Nephron progenitor cell (in vitro differentiated cells): ENCODE data around the gene CFHR1.
"Not testable (repeated sequence)": the region's sequence is repeated elsewhere in the genome, so short reads cannot be mapped to it uniquely, and the experiment has no call there.

ENCODE experiments used
- DNase-seq: peaks from one replicate; pipeline ENCODE4 v3.0.0; 2021
- H3K27ac Mint-ChIP-seq: 2 replicates; pipeline ENCODE4 v1.8.0; 2021; ENCODE audit warnings: mild to moderate bottlenecking, moderate library complexity, mixed read lengths
- H3K27me3 Mint-ChIP-seq: 2 replicates; pipeline ENCODE4 v1.8.0; 2021; ENCODE audit warnings: mild to moderate bottlenecking, low read depth, mixed read lengths; ENCODE audit not compliant: poor library complexity
- H3K36me3 Mint-ChIP-seq: 2 replicates; pipeline ENCODE4 v1.8.0; 2021; ENCODE audit warnings: low read depth, mixed read lengths
- H3K4me1 Mint-ChIP-seq: 2 replicates; pipeline ENCODE4 v1.8.0; 2021; ENCODE audit warnings: mixed read lengths
- H3K4me3 Mint-ChIP-seq: 2 replicates; pipeline ENCODE4 v1.8.0; 2021; ENCODE audit warnings: mild to moderate bottlenecking, moderate library complexity, mixed read lengths
- H3K9me3 Mint-ChIP-seq: 2 replicates; pipeline ENCODE4 v1.8.0; 2021; ENCODE audit warnings: mild to moderate bottlenecking, moderate library complexity, mixed read lengths
- CTCF ChIP-seq: fragments of 200-600 bp; sonication (generic); IDR thresholded peaks from 2 replicates; pipeline ENCODE4 v1.5.0; 2021; ENCODE audit warnings: antibody characterized with exemption

The CFHR1 gene

GRCh38 chr1:196797891-196798290, 21.6 kb upstream of the CFHR1 start:
- TF ChIP-seq CTCF: no peak
- Mint-ChIP-seq H3K27ac (no peak overlapping the region), H3K4me1 (no peaks in the 10 kb centered on the region), H3K36me3 (no peaks in the 10 kb centered on the region), H3K9me3 (peaks cover 13% of the 10 kb centered on the region), H3K4me3 (no peak overlapping the region), H3K27me3 (no peaks in the 10 kb centered on the region)
- DNase-seq: no peak

GRCh38 chr1:196801920-196802319, 17.6 kb upstream of the CFHR1 start:
- not testable (repeated sequence) for H3K4me3 Mint-ChIP-seq, DNase-seq, H3K27me3 Mint-ChIP-seq, H3K36me3 Mint-ChIP-seq, H3K4me1 Mint-ChIP-seq, H3K9me3 Mint-ChIP-seq, H3K27ac Mint-ChIP-seq

GRCh38 chr1:196808529-196809235, 10.8 kb upstream of the CFHR1 start:
- Mint-ChIP-seq H3K27me3 (peaks cover 5% of the 10 kb centered on the region), H3K4me1 (no peaks in the 10 kb centered on the region), H3K4me3 (no peak overlapping the region), H3K27ac (no peak overlapping the region), H3K9me3 (no peaks in the 10 kb centered on the region), H3K36me3 (no peaks in the 10 kb centered on the region)
- TF ChIP-seq CTCF: no peak
- DNase-seq: no peak

- H3K9me3 Mint-ChIP-seq, H3K36me3 Mint-ChIP-seq, H3K4me3 Mint-ChIP-seq, H3K27ac Mint-ChIP-seq, H3K27me3 Mint-ChIP-seq, H3K4me1 Mint-ChIP-seq: not testable (repeated sequence)
- DNase-seq: peak; percentile 13
Measured at GRCh38 chr1:196817442-196817841, 2.1 kb upstream of the CFHR1 start.

- H3K9me3 Mint-ChIP-seq, DNase-seq, H3K36me3 Mint-ChIP-seq, H3K4me3 Mint-ChIP-seq, H3K27me3 Mint-ChIP-seq, H3K4me1 Mint-ChIP-seq, H3K27ac Mint-ChIP-seq: not testable (repeated sequence)
- TF ChIP-seq CTCF: peak; percentile 41
Measured at GRCh38 chr1:196827860-196828259, 8.3 kb downstream of the CFHR1 start.

- not testable (repeated sequence) for DNase-seq, H3K36me3 Mint-ChIP-seq, H3K27me3 Mint-ChIP-seq, H3K9me3 Mint-ChIP-seq, H3K4me3 Mint-ChIP-seq, H3K4me1 Mint-ChIP-seq, H3K27ac Mint-ChIP-seq
Measured at GRCh38 chr1:196849613-196850492, 30.3 kb downstream of the CFHR1 start.

GRCh38 chr1:196856053-196856452, 36.5 kb downstream of the CFHR1 start:
- no peak for DNase-seq
- no peaks in the 10 kb centered on the region for H3K27me3 Mint-ChIP-seq
- H3K27ac Mint-ChIP-seq: no peak overlapping the region
- no peaks in the 10 kb centered on the region for H3K4me1 Mint-ChIP-seq
- TF ChIP-seq CTCF: no peak
- H3K9me3 Mint-ChIP-seq: no peaks in the 10 kb centered on the region
- no peak overlapping the region for H3K4me3 Mint-ChIP-seq
- H3K36me3 Mint-ChIP-seq: no peaks in the 10 kb centered on the region
